Measurements from ENCODE around the gene ABLIM1. TPM values are rescaled to one million over a fixed set of nuclear protein-coding genes. Genes with fewer than 3 reads are reported as not detected.
A peak's percentile ranks its signal among the peaks of the same experiment; 100 is the strongest.

The ABLIM1 gene
- total and polyA plus RNA-seq, 2 experiments from 2014 or later = 21.9 to 45.1 TPM

GRCh38 chr10:114386452-114386851, 271.6 kb downstream of the ABLIM1 start:
- Histone ChIP-seq H4K20me1 (replicated peaks; ENCODE audit: insufficient read depth) (no peaks in the 10 kb centered on the region), H3K4me3 (no peak overlapping the region), H3F3A (replicated peaks; ENCODE audit: low read depth) (no peaks in the 10 kb centered on the region), H3K4me1 (ENCODE audit: insufficient read depth) (no peaks in the 10 kb centered on the region; the same call in 1 of the 2 replicates), H3K27ac (ENCODE audit: low read depth) (no peak overlapping the region), H3K4me2 (no peak overlapping the region), H3K27me3 (ENCODE audit: insufficient read depth) (no peaks in the 10 kb centered on the region), H3K9me2 (ENCODE audit: insufficient read depth) (0 out of 2 replicates have a peak, but pooled peaks cover 4% of the 10 kb centered on the region), H3K36me3 (ENCODE audit: insufficient read depth) (no peaks in the 10 kb centered on the region), H3K79me2 (replicated peaks; ENCODE audit: insufficient read depth) (no peaks in the 10 kb centered on the region), H2AFZ (no peak overlapping the region)
- Mint-ChIP-seq H3K4me1 (peaks cover 3% of the 10 kb centered on the region; the same call in 2 of the 3 replicates), H3K27ac (no peak overlapping the region), H3K4me3 (no peak overlapping the region), H3K9me3 (no peaks in the 10 kb centered on the region), H3K36me3 (ENCODE audit: low read depth) (no peaks in the 10 kb centered on the region), H3K27me3 (ENCODE audit: insufficient read depth, low read depth, poor library complexity) (peaks cover 4% of the 10 kb centered on the region)
- TF ChIP-seq CTCF (conservative IDR thresholded peaks at IDR 0.05; ENCODE audit: low read depth in 2 of 2) (peak in 1 of 2 experiments; percentile 25; a peak in 3 of 4 replicates), ZNF331 (CRISPR knock-in tag; IDR thresholded peaks at IDR 0.05; ENCODE audit: low read depth) (no peak), CREB1 (CRISPR knock-in tag; IDR thresholded peaks at IDR 0.05; ENCODE audit: low read depth) (no peak), EZH2phosphoT487 (IDR thresholded peaks at IDR 0.05; ENCODE audit: unreplicated experiment) (no peak)
- DNase-seq (ENCODE audit: low spot score) (peak; percentile 35), ATAC-seq (peak; percentile 93)

- H3K27ac Mint-ChIP-seq = no peak overlapping the region
- H3K9me3 Mint-ChIP-seq = no peaks in the 10 kb centered on the region
- Histone ChIP-seq H3K36me3 (ENCODE audit: insufficient read depth) (no peaks in the 10 kb centered on the region), H3K27me3 (ENCODE audit: insufficient read depth) (no peaks in the 10 kb centered on the region), H4K20me1 (replicated peaks; ENCODE audit: insufficient read depth) (no peaks in the 10 kb centered on the region), H3F3A (replicated peaks; ENCODE audit: low read depth) (no peaks in the 10 kb centered on the region), H3K4me1 (ENCODE audit: insufficient read depth) (no peaks in the 10 kb centered on the region; the same call in 1 of the 2 replicates), H3K79me2 (replicated peaks; ENCODE audit: insufficient read depth) (no peaks in the 10 kb centered on the region), H3K9me2 (ENCODE audit: insufficient read depth) (0 out of 2 replicates have a peak, but pooled peaks cover 4% of the 10 kb centered on the region), H2AFZ (no peak overlapping the region), H3K4me3 (no peak overlapping the region), H3K27ac (ENCODE audit: low read depth) (no peak overlapping the region), H3K4me2 (no peak overlapping the region)
- ATAC-seq = no peak
- no peaks in the 10 kb centered on the region for H3K36me3 Mint-ChIP-seq (ENCODE audit: low read depth)
- H3K4me3 Mint-ChIP-seq = no peak overlapping the region
- H3K4me1 Mint-ChIP-seq = peaks cover 3% of the 10 kb centered on the region; the same call in 2 of the 3 replicates
- DNase-seq (ENCODE audit: low spot score) = no peak
- H3K27me3 Mint-ChIP-seq (ENCODE audit: insufficient read depth, low read depth, poor library complexity) = peaks cover 4% of the 10 kb centered on the region
- TF ChIP-seq ZNF331 (CRISPR knock-in tag; IDR thresholded peaks at IDR 0.05; ENCODE audit: low read depth) (no peak), ETS1 (IDR thresholded peaks at IDR 0.05) (no peak), EZH2 (IDR thresholded peaks at IDR 0.05; ENCODE audit: low read depth, unreplicated experiment) (no peak), ZNF462 (CRISPR knock-in tag; IDR thresholded peaks at IDR 0.05) (no peak), STAT1 (IDR thresholded peaks at IDR 0.05; ENCODE audit: unreplicated experiment) (no peak), ZNF114 (CRISPR knock-in tag; IDR thresholded peaks at IDR 0.05) (no peak), NANOG (IDR thresholded peaks at IDR 0.05; ENCODE audit: borderline replicate concordance) (no peak), POLR2AphosphoS5 (IDR thresholded peaks at IDR 0.05; ENCODE audit: low read depth) (no peak), JUNB (IDR thresholded peaks at IDR 0.05; ENCODE audit: unreplicated experiment) (no peak), EZH2phosphoT487 (IDR thresholded peaks at IDR 0.05; ENCODE audit: unreplicated experiment) (no peak)
Observed at GRCh38 chr10:114385557-114385956, 272.5 kb downstream of the ABLIM1 start.
